Activated naive CD8-positive, alpha-beta T cell treated with anti-CD3 and anti-CD28 coated beads, Interleukin-2, amount 10 ng/mL, durations not matched to agents 7 days and 5 days (primary cell): ENCODE data around the gene PSMG3. TPM values are rescaled to one million over a fixed set of nuclear protein-coding genes. Genes with fewer than 3 reads are reported as not detected.
"Not testable (repeated sequence)": the region's sequence is repeated elsewhere in the genome, so short reads cannot be mapped to it uniquely, and the experiment has no call there.

Source experiments
- ATAC-seq: fragments of 150-1000 bp; cut with Tn5 transposase; one replicate; pipeline ENCODE4 v1.10.0; 2021; ENCODE audit warnings: low read depth, moderate library complexity
- POLR2A ChIA-PET: fragments of 350-600 bp; sonication (Branson Sonifier 250); formaldehyde crosslinking; loops from one replicate; lab custom pipeline; 2021; ENCODE audit warnings: antibody characterized with exemption; lab: Charles Lee
- DNase-seq: peaks from one replicate; pipeline ENCODE4 v3.0.0; 2021
- H3K27ac Mint-ChIP-seq: one replicate; pipeline ENCODE4 v1.8.0; 2022; ENCODE audit warnings: mild to moderate bottlenecking, mixed read lengths
- H3K27me3 Mint-ChIP-seq: one replicate; pipeline ENCODE4 v1.8.0; 2022; ENCODE audit warnings: mild to moderate bottlenecking, moderate library complexity, mixed read lengths
- H3K36me3 Mint-ChIP-seq: one replicate; pipeline ENCODE4 v1.8.0; 2021; ENCODE audit warnings: mild to moderate bottlenecking, mixed read lengths
- H3K4me1 Mint-ChIP-seq: one replicate; pipeline ENCODE4 v1.8.0; 2021; ENCODE audit warnings: mixed read lengths
- H3K4me3 Mint-ChIP-seq: one replicate; pipeline ENCODE4 v1.8.0; 2022; ENCODE audit warnings: mild to moderate bottlenecking, moderate library complexity, mixed read lengths
- H3K9me3 Mint-ChIP-seq: one replicate; pipeline ENCODE4 v1.8.0; 2021; ENCODE audit warnings: mixed read lengths
- total RNA-seq, 2 experiments: library from RNA; stranded (reverse); gene quantifications; one replicate each; pipeline ENCODE4 v1.2.3, GENCODE V29; 2021

Gene PSMG3
- total RNA-seq, 2 experiments from 2014 or later, result 26.8 to 33.0 TPM

DNA sequence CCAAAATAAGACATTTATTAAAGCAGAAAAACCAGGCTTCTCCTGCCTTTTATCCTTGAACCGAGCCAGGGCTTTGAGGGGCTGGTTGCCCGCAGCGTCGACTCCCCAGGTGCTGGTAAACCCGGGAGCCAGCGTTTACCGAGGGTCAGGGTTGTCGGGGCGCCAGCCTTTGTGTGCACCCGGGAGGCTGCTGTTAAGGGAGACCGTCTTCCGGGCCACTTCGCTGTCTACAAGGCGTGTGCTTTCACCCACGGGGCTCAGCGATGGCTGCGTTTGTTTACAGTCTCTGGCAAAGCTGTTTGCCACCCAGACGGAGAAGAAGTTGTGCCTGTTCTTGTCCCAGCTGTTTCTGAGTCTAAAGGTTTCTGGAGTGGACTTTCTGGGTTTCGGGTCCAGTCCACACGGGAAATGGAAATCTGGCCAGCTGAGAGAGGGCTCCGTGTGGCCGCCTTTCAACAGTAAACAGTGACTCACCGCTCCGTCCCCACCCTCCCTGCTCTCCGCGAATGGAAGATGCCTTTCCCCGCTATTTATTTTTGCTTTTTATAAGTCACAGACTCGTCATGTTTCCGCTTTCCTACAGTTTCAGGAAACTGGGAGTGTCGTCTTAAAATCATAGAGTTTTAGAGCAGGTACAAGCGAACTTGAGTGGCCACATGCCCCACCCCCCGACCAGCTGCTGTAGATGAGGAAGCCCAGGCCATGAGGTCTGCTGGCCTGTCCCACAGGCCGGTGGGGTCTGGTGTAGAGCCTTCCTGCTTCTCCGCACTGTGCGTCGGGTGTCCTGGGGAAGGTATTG lies 37.2 kb downstream of the PSMG3 start:
- POLR2A ChIA-PET, result interaction anchor here (1.0 to 2.3 kb wide), 3 partner anchors 21 to 29 kb away, joined by 3 to 8 read pairs (median 6); partner anchors contain the start of gene INTS1
- no peaks in the 10 kb centered on the region for H3K9me3 Mint-ChIP-seq
- H3K36me3 Mint-ChIP-seq, result no peaks in the 10 kb centered on the region
- peak overlapping the region; percentile 83 for H3K4me3 Mint-ChIP-seq
- H3K27ac Mint-ChIP-seq, result peak overlapping the region; percentile 91
- ATAC-seq, result peak; percentile 62
- peaks cover 2% of the 10 kb centered on the region for H3K27me3 Mint-ChIP-seq
- peaks cover 26% of the 10 kb centered on the region for H3K4me1 Mint-ChIP-seq
- DNase-seq, result peak; percentile 58

GRCh38 chr7:1531979-1532455 lies 37.8 kb downstream of the PSMG3 start:
- Mint-ChIP-seq H3K9me3 (no peaks in the 10 kb centered on the region), H3K27ac (peak overlapping the region; percentile 91), H3K36me3 (no peaks in the 10 kb centered on the region), H3K4me3 (peak overlapping the region; percentile 83), H3K27me3 (peaks cover 2% of the 10 kb centered on the region), H3K4me1 (peaks cover 26% of the 10 kb centered on the region)
- DNase-seq (no peak), ATAC-seq (peak; percentile 10)
- POLR2A ChIA-PET, result interaction anchor here (0.9 to 2.3 kb wide), 3 partner anchors 19 to 29 kb away, joined by 4 to 8 read pairs (median 6); partner anchors contain the start of gene INTS1

- DNase-seq, result peak; percentile 64
- peak; percentile 24 for ATAC-seq
- Mint-ChIP-seq H3K9me3 (no peaks in the 10 kb centered on the region), H3K4me3 (peak overlapping the region; percentile 83), H3K27me3 (peaks cover 8% of the 10 kb centered on the region), H3K27ac (peak overlapping the region; percentile 91), H3K36me3 (no peaks in the 10 kb centered on the region), H3K4me1 (peaks cover 26% of the 10 kb centered on the region)
- POLR2A ChIA-PET, result interaction anchor here (0.9 to 2.3 kb wide), 3 partner anchors 18 to 28 kb away, joined by 4 to 8 read pairs (median 6); partner anchors contain the start of gene INTS1
Observed at GRCh38 chr7:1531263-1531978, 38.4 kb downstream of the PSMG3 start.

DNA sequence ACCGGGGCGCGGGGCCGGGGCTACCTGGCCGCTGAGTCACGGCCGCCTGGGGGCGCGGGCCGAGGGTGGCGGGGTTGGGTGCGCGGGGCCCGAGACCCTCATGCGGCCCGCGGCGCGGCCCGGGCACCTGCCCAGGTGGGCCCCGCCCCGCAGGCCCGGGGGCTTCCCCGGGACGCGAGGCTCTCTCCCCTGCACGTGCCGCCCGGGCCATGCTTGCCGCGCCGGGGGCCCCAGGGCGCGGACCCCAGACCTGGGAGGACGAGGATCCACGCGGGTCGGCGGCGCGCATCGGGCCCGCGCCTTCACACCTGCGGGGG lies 38.9 kb downstream of the PSMG3 start:
- POLR2A ChIA-PET, result no interaction called here
- Mint-ChIP-seq H3K27me3 (peaks cover 11% of the 10 kb centered on the region), H3K27ac (no peak overlapping the region), H3K4me1 (peaks cover 26% of the 10 kb centered on the region), H3K4me3 (no peak overlapping the region), H3K36me3 (no peaks in the 10 kb centered on the region), H3K9me3 (no peaks in the 10 kb centered on the region)
- peak; percentile 2 for ATAC-seq
- DNase-seq, result no peak

DNA sequence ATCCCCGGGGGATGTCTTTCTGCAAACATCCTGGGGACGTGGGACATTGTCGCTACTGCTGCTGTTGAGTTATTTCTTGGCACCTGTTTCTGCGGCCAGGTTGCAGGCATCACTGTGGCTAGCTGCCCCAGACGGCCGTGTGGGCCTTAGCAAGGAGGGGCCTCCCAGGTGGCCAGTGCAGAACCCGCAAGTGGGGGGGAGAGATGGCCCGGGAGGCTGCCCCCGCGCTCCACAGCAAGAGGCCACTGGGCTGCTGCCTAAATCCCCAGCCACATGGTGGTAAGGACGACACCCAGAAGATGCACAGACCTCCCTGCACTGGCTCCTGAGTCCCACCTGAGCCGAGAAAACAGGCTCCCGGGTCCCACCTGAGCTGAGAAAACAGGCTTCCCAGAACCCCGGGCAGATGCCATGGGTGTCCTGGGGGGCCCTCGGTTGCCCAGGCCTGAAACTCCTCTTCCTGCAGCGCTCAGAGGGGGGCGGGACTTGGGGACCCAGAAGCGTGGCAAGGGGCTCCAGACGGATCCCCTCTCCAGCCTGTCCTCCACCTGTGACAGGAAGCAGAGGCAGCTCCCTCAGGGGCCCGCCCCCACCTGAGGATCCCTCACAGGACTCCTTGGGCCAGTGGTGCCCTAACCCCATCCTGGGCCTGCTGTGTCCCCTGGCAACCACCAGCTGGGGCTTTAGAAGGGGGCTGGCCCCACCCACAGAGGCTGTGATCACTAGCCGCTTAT lies 40.3 kb downstream of the PSMG3 start:
- Mint-ChIP-seq H3K36me3 (no peaks in the 10 kb centered on the region), H3K27me3 (peaks cover 15% of the 10 kb centered on the region), H3K9me3 (no peaks in the 10 kb centered on the region), H3K4me3 (peak overlapping the region; percentile 68), H3K27ac (peak overlapping the region; percentile 74), H3K4me1 (peaks cover 26% of the 10 kb centered on the region)
- ATAC-seq (no peak), DNase-seq (no peak)
- POLR2A ChIA-PET, result interaction anchor here (1.0 kb wide), 1 partner anchor 10 kb away, joined by 5 read pairs; no protein-coding TSS in a partner anchor

- H3K27ac Mint-ChIP-seq, result no peak overlapping the region
- no peaks in the 10 kb centered on the region for H3K36me3 Mint-ChIP-seq
- POLR2A ChIA-PET, result no interaction called here
- H3K4me1 Mint-ChIP-seq, result peaks cover 4% of the 10 kb centered on the region
- ATAC-seq, result no peak
- DNase-seq, result no peak
- H3K9me3 Mint-ChIP-seq, result no peaks in the 10 kb centered on the region
- H3K4me3 Mint-ChIP-seq, result no peak overlapping the region
- H3K27me3 Mint-ChIP-seq, result peaks cover 18% of the 10 kb centered on the region
Observed at GRCh38 chr7:1526271-1526754, 43.5 kb downstream of the PSMG3 start.

GRCh38 chr7:1525409-1525808 lies 44.4 kb downstream of the PSMG3 start:
- POLR2A ChIA-PET, result no interaction called here
- H3K4me1 Mint-ChIP-seq, result peaks cover 4% of the 10 kb centered on the region
- peaks cover 18% of the 10 kb centered on the region for H3K27me3 Mint-ChIP-seq
- H3K36me3 Mint-ChIP-seq, result no peaks in the 10 kb centered on the region
- H3K4me3 Mint-ChIP-seq, result no peak overlapping the region
- no peak for DNase-seq
- H3K27ac Mint-ChIP-seq, result no peak overlapping the region
- no peak for ATAC-seq
- no peaks in the 10 kb centered on the region for H3K9me3 Mint-ChIP-seq

DNA sequence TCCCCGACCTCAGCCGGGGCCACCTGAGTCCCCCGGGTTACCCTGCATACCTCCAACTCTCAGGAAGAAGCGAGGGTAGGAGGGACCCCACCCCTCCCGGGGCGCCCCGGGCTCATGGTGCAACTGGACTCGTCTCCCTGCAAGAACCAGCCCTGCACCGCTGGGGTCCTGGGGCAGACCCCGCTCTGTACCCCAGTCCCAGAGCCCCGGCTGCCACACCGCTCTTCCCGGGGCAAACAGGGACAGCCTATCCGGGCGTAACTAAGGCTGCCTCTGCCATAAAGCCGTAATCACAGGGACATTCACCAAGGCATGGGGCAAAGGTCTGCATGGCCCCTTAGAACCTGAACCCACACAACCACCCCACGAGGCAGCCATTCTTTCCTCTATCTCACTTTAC lies 46.0 kb downstream of the PSMG3 start:
- no peak for DNase-seq
- H3K4me1 Mint-ChIP-seq, result no peaks in the 10 kb centered on the region
- H3K9me3 Mint-ChIP-seq, result no peaks in the 10 kb centered on the region
- no peak overlapping the region for H3K27ac Mint-ChIP-seq
- no peak overlapping the region for H3K4me3 Mint-ChIP-seq
- ATAC-seq, result no peak
- POLR2A ChIA-PET, result no interaction called here
- H3K36me3 Mint-ChIP-seq, result no peaks in the 10 kb centered on the region
- peaks cover 17% of the 10 kb centered on the region for H3K27me3 Mint-ChIP-seq

GRCh38 chr7:1523208-1523607 lies 46.6 kb downstream of the PSMG3 start:
- POLR2A ChIA-PET, result no interaction called here

DNA sequence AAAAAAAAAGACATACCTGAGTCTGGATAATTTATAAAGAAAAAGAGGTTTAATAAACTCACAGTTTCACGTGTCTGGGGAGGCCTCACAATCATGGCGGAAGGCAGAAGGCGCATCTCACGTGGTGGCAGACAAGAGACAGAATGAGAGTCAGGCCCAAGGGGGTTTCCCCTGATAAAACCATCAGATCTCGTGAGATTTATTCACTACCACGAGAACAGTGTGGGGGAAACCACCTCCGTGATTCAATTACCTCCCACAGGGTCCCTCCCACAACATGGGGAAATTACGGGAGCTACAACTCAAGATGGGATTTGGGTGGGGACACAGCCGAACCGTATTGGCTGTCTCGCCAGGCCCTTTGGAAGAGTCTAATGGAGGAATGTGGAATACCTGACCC lies 48.4 kb downstream of the PSMG3 start:
- POLR2A ChIA-PET, result no interaction called here
- Mint-ChIP-seq H3K4me1 (no peaks in the 10 kb centered on the region), H3K36me3 (no peaks in the 10 kb centered on the region), H3K27me3 (peaks cover 10% of the 10 kb centered on the region), H3K9me3 (no peaks in the 10 kb centered on the region), H3K4me3 (no peak overlapping the region), H3K27ac (no peak overlapping the region)
- DNase-seq (no peak), ATAC-seq (no peak)

More at GRCh38 chr7:1523208-1523607, 46.6 kb downstream of the PSMG3 start:
- H3K4me1 Mint-ChIP-seq, result no peaks in the 10 kb centered on the region
- no peaks in the 10 kb centered on the region for H3K36me3 Mint-ChIP-seq
- ATAC-seq, result no peak
- H3K27me3 Mint-ChIP-seq, result peaks cover 16% of the 10 kb centered on the region
- DNase-seq, result no peak
- H3K4me3 Mint-ChIP-seq, result no peak overlapping the region
- no peaks in the 10 kb centered on the region for H3K9me3 Mint-ChIP-seq
- H3K27ac Mint-ChIP-seq, result no peak overlapping the region

DNA sequence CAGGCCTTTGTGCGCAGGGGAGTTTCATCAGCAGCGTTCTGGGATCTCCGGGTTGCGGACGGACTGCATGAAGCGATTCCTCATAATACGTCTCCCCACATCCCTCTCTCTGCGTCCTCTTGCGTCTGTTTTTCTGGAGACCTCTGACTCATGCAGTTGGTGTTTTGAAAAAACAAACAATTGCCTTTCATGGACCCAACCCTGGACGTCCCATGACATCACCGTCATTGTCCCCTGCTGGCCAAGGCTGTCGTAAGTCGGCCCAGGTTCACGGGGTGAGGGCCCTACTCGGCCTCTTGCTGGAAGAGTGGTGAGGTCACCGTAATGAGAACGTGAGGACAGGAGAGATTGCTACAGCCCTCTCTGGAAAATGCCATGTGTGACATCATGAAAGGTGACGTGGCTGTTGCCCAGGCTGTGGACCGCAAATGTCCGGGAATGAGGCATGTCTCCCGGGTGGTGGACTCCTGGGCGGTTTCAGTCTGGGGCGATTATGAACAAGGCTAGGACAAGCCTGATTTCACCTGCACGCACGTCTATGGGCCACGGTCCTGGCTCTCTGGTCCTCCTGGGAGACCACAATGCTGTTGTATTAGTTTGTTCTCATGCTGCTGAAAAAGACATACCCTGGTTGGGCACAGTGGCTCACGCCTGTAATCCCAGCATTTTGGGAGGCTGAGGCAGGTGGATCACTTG lies 49.1 kb downstream of the PSMG3 start:
- Mint-ChIP-seq H3K36me3 (no peaks in the 10 kb centered on the region), H3K4me3 (no peak overlapping the region), H3K9me3 (no peaks in the 10 kb centered on the region), H3K4me1 (no peaks in the 10 kb centered on the region), H3K27ac (no peak overlapping the region), H3K27me3 (peaks cover 5% of the 10 kb centered on the region)
- ATAC-seq (no peak), DNase-seq (no peak)
- POLR2A ChIA-PET, result no interaction called here

GRCh38 chr7:1519322-1519922 lies 50.4 kb downstream of the PSMG3 start:
- H3K27ac Mint-ChIP-seq, H3K4me3 Mint-ChIP-seq, H3K27me3 Mint-ChIP-seq, H3K36me3 Mint-ChIP-seq, H3K4me1 Mint-ChIP-seq, H3K9me3 Mint-ChIP-seq, ATAC-seq, DNase-seq: not testable (repeated sequence)
- POLR2A ChIA-PET, result interaction anchor here (0.8 kb wide), 1 partner anchor 11 kb away, joined by 5 read pairs; the partner anchor contains the start of gene MAFK
